HCEC 1CT (cell line): Measurements from ENCODE around the gene NDUFA12.
"Not testable (repeated sequence)": the region's sequence is repeated elsewhere in the genome, so short reads cannot be mapped to it uniquely, and the experiment has no call there.

ENCODE experiments used
- DNase-seq: peaks from one replicate; pipeline ENCODE4 v3.0.0-alpha.2; 2017

NDUFA12 gene

DNA sequence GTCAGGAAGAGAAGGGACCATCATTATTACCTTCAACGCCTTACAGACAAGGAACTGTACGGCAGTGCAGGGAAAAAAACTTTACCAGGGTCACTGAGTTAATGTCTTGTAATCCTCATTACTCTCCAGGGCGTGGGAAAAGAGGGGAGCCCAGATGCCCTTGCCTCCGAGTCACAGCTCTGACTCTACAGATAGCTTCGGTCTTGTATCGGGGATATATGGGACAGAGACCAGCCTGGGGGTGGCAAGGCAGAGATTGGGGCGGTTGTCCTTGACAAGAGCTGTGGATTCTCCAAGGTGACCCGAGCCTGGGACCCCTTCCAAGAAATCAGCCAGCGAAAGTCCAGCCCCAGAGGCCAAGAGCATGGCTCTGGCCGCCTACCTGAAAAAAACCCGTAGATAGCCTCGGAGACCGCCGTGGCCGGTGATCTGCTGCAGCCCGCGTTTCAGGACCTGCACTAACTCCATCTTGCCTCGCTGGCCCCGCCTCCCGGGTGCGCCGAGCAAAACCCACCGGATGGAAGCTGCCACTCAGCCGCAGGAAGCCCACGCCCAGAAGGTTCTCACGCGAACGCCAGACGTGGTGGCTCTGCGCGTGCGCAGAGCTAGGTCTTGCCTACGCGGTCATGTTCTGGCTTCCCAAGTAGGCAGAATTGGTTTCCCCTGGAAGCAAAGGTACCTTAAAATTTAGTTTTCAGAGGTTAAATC, at the start of gene NDUFA12:
Gene NDUFA12, minus strand, starts transcription at position 485 of the 708 bp plus-strand sequence. Its CDS starts 17 bp downstream, at position 468.
- peak; percentile 95 for DNase-seq

- no peak for DNase-seq
Observed at GRCh38 chr12:95051241-95051640, 47.7 kb upstream of the NDUFA12 start.

DNA sequence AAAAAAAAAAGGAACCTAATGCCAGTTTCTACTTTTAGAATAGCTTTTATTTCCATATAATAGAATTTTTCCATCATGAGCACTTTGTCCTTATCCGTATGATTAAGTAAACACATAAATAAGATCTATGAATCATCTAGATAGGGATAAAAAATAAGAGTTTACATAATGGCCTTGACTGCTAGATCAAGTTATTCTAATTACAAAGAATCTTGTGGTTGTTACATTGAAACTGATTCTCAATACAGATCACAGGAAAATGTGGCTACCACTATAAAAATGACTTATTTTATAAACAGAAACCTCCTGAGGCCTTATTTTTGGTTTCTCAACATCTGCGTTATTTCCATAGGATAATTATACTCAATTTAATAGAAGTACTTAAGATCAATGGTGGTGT, 34.4 kb upstream of the NDUFA12 start:
- DNase-seq = peak; percentile 16

DNA sequence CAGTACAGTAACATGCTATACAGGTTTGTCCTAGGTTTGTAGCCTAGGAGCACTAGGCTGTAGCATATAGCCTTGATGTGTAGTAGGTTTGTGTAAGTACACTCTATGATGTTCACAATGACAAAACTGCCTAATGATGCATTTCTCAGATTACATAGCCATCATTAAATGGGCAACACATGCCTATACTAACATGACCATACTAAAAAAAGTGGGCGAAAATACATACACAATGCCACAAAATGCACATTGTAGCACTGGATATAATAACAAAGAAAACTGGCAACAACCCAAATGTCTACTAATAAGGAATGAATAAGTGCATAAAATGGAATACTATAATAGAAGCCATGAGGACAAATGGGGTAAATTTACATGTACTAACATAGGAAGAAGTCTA, 31.3 kb upstream of the NDUFA12 start:
- DNase-seq = no peak

GRCh38 chr12:95022477-95022876, 19.0 kb upstream of the NDUFA12 start:
- no peak for DNase-seq

GRCh38 chr12:95017482-95017881, 14.0 kb upstream of the NDUFA12 start:
- no peak for DNase-seq

GRCh38 chr12:95016120-95016519, 12.6 kb upstream of the NDUFA12 start:
- DNase-seq = no peak

DNA sequence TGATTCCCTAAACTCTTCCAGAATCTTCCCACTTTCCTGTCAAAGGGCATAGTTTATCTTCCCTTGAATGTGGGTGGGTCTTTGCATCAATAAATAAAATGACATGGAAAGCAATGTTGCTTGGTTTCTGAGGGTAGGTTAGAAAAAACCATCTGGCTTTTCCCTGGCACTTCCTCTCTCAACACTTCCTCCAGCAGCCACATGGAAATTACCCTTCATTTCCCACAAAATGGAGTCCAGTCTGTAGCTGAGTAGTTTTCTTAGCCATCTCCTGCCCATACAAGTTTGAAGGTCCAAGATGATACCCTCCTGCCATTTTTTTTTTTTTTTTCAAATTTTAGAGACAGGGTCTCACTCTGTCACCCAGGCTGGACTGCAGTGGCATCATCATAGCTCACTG, 11.1 kb upstream of the NDUFA12 start:
- no peak for DNase-seq

DNA sequence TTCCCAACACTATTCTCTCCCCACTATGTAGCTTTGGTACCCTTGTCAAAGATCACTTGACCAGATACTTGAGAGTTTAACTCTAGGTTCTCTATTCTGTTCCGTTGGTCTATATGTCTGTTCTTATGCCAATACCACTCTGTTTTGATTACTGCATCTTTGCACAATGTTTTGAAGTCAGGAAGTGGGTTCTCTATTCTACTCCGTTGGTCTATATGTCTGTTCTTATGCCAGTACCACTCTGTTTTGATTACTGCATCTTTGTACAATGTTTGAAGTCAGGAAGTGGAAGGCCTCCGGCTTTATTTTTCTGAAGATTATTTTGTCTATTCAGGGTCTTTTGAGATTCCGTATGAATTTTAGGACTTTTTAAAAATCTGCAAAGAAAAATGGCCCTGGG, 2.7 kb upstream of the NDUFA12 start:
- DNase-seq = no peak

DNA sequence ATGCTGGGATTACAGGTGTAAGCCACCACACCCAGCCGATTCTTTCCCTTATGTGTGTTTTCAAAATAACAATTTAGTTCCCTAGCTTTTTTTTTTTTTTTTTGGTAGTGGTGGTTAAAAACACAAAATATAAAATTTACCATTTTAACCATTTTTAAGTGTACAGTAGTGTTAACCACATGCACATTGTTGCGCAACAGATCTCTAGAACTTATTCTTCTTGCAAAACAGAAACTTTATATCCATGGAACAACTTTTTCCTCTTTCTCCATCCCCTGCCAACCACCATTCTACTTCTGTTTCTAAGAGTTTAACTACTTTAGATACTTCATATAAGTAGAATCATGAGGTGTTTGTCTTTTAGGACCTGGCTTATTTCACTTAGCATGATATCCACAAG, 1.1 kb upstream of the NDUFA12 start:
- peak; percentile 23 for DNase-seq

DNA sequence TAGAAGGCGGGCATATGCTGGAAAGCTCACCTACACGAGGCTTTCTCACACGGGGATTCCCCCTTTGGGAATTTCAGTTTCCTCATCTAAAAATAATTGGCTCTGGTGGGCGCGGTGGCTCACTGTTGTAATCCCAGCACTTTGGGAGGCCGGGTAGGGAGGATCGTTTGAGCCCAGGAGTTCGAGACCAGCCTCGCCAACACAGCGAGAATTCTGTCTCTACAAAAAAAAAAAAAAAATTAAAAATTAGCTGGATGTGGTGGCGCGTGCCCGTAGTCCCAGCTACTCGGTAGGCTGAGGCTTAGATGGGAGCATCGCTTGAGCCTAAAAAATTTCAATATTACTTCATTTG, 400 bp upstream of the NDUFA12 start:
- no peak for DNase-seq

- no peak for DNase-seq
Observed at GRCh38 chr12:95002754-95003153, 743 bp downstream of the NDUFA12 start.

DNA sequence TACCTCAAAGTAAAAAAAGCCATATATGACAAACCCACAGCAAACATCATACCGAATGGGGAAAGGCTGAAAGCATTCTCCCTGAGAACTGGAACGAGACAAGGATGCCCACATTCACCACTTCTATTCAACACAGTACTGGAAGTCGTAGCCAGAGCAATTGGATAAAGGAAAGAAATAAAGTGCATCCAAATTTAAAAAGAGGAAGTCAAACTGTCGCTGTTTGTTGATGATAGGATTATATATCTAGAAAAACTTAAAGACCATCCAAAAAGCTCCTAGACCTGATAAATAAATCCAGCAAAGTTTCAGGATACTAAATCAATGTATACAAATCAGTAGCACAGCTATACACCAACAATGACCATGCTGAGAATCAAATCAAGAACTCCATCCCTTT, 5.2 kb downstream of the NDUFA12 start:
- DNase-seq = no peak

- DNase-seq = no peak
Observed at GRCh38 chr12:94997726-94998125, 5.8 kb downstream of the NDUFA12 start.

DNA sequence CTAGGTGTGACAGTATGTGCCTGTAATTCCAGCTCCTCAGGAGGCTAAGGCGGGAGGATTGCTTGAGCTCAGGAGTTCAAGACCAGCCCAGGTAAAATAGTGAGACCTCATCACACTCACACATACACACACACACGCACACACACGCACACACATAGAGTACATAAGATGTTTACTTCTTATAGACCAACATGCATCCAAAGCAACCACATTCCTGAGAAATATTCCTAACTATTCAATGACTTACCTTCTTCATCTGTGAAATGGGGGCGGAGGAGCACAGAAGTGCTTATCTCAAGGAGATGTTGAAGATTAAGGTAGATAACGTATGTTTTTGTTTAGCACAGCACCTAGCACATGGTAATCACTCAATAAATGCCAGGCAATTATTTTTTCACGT, 6.4 kb downstream of the NDUFA12 start:
- no peak for DNase-seq

DNA sequence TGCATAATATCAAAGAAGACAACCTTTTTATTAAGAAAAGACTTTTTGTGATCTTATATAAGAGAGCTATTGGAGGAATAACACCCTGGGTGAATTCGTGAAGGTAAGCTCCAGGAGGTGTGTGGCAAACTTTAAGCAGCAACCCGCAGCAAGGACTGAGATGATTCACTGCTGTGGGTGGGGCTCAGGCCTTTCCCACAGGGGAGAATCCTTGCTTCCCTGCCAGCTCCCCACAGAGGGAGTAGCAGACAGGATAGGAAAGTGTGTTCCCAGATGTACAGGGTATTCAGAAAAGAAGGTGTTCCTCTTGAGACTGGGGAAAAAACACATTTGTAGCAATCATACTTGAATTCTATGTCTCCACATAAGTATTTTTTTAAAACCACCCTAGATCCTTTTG, 9.2 kb downstream of the NDUFA12 start:
- peak; percentile 72 for DNase-seq

GRCh38 chr12:94993855-94994254, 9.6 kb downstream of the NDUFA12 start:
- not testable (repeated sequence) for DNase-seq

GRCh38 chr12:94990222-94990621, 13.3 kb downstream of the NDUFA12 start:
- no peak for DNase-seq

DNA sequence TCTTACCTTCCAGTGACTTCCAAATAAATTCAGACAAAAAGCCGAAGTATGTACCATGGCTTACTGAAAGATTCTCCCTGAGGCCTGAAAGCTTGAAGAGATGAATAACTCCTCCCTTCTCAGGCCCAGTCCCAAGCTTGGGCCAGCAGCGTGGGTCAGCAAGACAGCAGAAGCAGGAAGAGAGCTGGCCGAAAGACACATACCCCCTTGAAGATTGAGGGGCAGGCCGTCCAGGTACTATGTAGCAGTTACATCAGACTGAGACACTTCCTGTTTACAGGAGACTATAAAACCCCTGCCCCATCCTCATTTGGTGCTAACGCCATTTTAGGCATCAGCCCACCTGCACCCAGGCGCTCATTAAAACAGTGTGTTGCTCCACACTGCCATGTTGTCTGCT, 15.0 kb downstream of the NDUFA12 start:
- no peak for DNase-seq

DNA sequence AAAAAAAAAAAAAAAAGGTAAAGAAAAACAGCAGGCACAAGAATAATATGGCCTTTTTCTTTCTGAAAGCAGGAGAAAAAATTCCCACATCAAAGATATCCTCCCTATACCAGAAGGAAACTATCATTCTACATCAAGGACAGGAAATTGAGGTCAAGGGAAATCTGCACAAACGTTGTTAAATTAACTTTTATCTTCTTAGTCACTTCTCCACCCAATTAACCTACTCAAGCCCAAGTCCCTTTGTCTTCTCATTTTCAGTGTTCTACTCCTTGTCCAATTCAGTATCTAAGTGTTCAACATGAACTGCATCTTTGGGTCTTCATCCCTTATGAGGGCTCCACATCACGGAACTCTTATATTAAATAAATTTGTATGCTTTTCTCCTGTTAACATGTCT, 15.7 kb downstream of the NDUFA12 start:
- no peak for DNase-seq

- no peak for DNase-seq
Observed at GRCh38 chr12:94987076-94987669, 16.3 kb downstream of the NDUFA12 start.

- not testable (repeated sequence) for DNase-seq
Observed at GRCh38 chr12:94985099-94985498, 18.4 kb downstream of the NDUFA12 start.

- DNase-seq = no peak
Observed at GRCh38 chr12:94983321-94983720, 20.2 kb downstream of the NDUFA12 start.

- no peak for DNase-seq
Observed at GRCh38 chr12:94982456-94982855, 21.0 kb downstream of the NDUFA12 start.

- DNase-seq = peak; percentile 40
Observed at GRCh38 chr12:94980577-94980976, 22.9 kb downstream of the NDUFA12 start.
